ENCODE measurements around the gene PPHLN1.

Gene PPHLN1, protein sequence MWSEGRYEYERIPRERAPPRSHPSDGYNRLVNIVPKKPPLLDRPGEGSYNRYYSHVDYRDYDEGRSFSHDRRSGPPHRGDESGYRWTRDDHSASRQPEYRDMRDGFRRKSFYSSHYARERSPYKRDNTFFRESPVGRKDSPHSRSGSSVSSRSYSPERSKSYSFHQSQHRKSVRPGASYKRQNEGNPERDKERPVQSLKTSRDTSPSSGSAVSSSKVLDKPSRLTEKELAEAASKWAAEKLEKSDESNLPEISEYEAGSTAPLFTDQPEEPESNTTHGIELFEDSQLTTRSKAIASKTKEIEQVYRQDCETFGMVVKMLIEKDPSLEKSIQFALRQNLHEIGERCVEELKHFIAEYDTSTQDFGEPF

GRCh38 chr12:42325653-42326474, at the start of gene PPHLN1, which contains the start of gene ZCRB1:
PPHLN1 (plus strand) TSS chr12:42326167; CDS start chr12:42335903, 9,736 bp downstream.
ZCRB1 (minus strand) TSS chr12:42326094; CDS start chr12:42324102, 1,992 bp downstream.
- DNase-seq (ENCODE audit: low spot score): peak; percentile 81
- peaks cover 34% of the 10 kb centered on the region for H3K4me1 Mint-ChIP-seq (ENCODE audit: low read depth)
- H3K27ac Mint-ChIP-seq: peak within 1 kb of the TSS; percentile 98
- peaks cover 9% of the 10 kb centered on the region for H3K36me3 Mint-ChIP-seq (ENCODE audit: low read depth)
- H3K9me3 Mint-ChIP-seq: no peaks in the 10 kb centered on the region
- H3K27me3 Mint-ChIP-seq (ENCODE audit: low read depth): no peaks in the 10 kb centered on the region
- peak within 1 kb of the TSS; percentile 95 for H3K4me3 Mint-ChIP-seq

GRCh38 chr12:42277396-42278127, 48.4 kb upstream of the PPHLN1 start:
- no peak for DNase-seq (ENCODE audit: low spot score)
- no peaks in the 10 kb centered on the region for H3K36me3 Mint-ChIP-seq (ENCODE audit: low read depth)
- H3K27ac Mint-ChIP-seq: no peak overlapping the region
- no peaks in the 10 kb centered on the region for H3K4me1 Mint-ChIP-seq (ENCODE audit: low read depth)
- H3K4me3 Mint-ChIP-seq: no peak overlapping the region
- H3K9me3 Mint-ChIP-seq: no peaks in the 10 kb centered on the region
- H3K27me3 Mint-ChIP-seq (ENCODE audit: low read depth): peaks cover 11% of the 10 kb centered on the region

GRCh38 chr12:42278128-42278510, 47.8 kb upstream of the PPHLN1 start:
- Mint-ChIP-seq H3K27ac (no peak overlapping the region), H3K36me3 (ENCODE audit: low read depth) (no peaks in the 10 kb centered on the region), H3K27me3 (ENCODE audit: low read depth) (peaks cover 11% of the 10 kb centered on the region), H3K4me1 (ENCODE audit: low read depth) (no peaks in the 10 kb centered on the region), H3K9me3 (no peaks in the 10 kb centered on the region), H3K4me3 (no peak overlapping the region)
- no peak for DNase-seq (ENCODE audit: low spot score)

DNA sequence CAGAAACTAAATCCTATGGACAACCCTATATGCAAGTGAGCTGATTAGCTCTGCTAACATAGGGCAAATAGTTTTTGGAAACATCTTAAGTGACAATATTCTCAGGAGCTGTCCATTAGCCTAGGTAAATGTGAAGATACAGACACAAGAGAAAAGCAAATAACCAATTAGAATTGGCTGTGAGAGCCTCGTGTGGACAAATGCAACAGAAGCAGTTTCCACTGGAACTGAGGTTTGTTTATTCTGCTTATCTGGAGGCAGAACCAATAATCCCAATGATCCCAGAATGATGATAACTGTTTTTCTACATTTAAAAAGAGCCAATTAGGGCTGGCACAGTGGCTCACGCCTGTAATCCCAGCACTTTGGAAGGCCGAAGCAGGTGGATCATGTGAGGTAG, 44.7 kb upstream of the PPHLN1 start:
- Mint-ChIP-seq H3K27me3 (ENCODE audit: low read depth) (peaks cover 11% of the 10 kb centered on the region), H3K36me3 (ENCODE audit: low read depth) (no peaks in the 10 kb centered on the region), H3K4me1 (ENCODE audit: low read depth) (peaks cover 2% of the 10 kb centered on the region), H3K27ac (no peak overlapping the region), H3K4me3 (no peak overlapping the region), H3K9me3 (no peaks in the 10 kb centered on the region)
- DNase-seq (ENCODE audit: low spot score): no peak

GRCh38 chr12:42281844-42282243, 44.1 kb upstream of the PPHLN1 start:
- H3K4me3 Mint-ChIP-seq: no peak overlapping the region
- H3K27me3 Mint-ChIP-seq (ENCODE audit: low read depth): peaks cover 11% of the 10 kb centered on the region
- H3K4me1 Mint-ChIP-seq (ENCODE audit: low read depth): peaks cover 2% of the 10 kb centered on the region
- DNase-seq (ENCODE audit: low spot score): no peak
- H3K27ac Mint-ChIP-seq: no peak overlapping the region
- no peaks in the 10 kb centered on the region for H3K9me3 Mint-ChIP-seq
- H3K36me3 Mint-ChIP-seq (ENCODE audit: low read depth): no peaks in the 10 kb centered on the region

DNA sequence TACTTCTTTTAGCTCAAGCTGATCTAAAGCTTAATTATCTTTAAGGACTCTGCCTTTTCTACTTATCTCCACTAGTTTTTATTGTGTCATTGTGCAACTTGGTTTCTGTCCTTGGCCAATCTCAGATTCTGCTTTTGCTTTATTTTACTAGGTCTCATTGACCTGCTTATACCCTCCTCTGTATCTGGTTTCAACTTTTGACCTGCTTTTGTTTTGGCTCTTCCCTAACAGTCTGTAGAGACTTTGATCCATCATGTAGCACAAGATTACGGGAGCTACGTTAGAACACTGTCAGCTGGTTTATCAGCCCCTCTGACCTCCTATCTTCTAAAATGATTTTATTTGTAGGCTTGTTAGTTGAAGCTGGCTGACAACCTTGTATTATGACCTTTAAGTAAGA, 43.7 kb upstream of the PPHLN1 start:
- H3K4me3 Mint-ChIP-seq: no peak overlapping the region
- no peaks in the 10 kb centered on the region for H3K36me3 Mint-ChIP-seq (ENCODE audit: low read depth)
- peaks cover 2% of the 10 kb centered on the region for H3K4me1 Mint-ChIP-seq (ENCODE audit: low read depth)
- no peak for DNase-seq (ENCODE audit: low spot score)
- H3K9me3 Mint-ChIP-seq: no peaks in the 10 kb centered on the region
- no peak overlapping the region for H3K27ac Mint-ChIP-seq
- peaks cover 7% of the 10 kb centered on the region for H3K27me3 Mint-ChIP-seq (ENCODE audit: low read depth)

GRCh38 chr12:42283739-42284138, 42.2 kb upstream of the PPHLN1 start:
- Mint-ChIP-seq H3K27ac (no peak overlapping the region), H3K9me3 (no peaks in the 10 kb centered on the region), H3K36me3 (ENCODE audit: low read depth) (no peaks in the 10 kb centered on the region), H3K4me1 (ENCODE audit: low read depth) (peaks cover 2% of the 10 kb centered on the region), H3K27me3 (ENCODE audit: low read depth) (peaks cover 9% of the 10 kb centered on the region), H3K4me3 (no peak overlapping the region)
- no peak for DNase-seq (ENCODE audit: low spot score)

- Mint-ChIP-seq H3K4me3 (no peak overlapping the region), H3K36me3 (ENCODE audit: low read depth) (no peaks in the 10 kb centered on the region), H3K9me3 (no peaks in the 10 kb centered on the region), H3K4me1 (ENCODE audit: low read depth) (peaks cover 2% of the 10 kb centered on the region), H3K27ac (no peak overlapping the region), H3K27me3 (ENCODE audit: low read depth) (peaks cover 9% of the 10 kb centered on the region)
- DNase-seq (ENCODE audit: low spot score): no peak
Measured at GRCh38 chr12:42284157-42284556, 41.8 kb upstream of the PPHLN1 start.

DNA sequence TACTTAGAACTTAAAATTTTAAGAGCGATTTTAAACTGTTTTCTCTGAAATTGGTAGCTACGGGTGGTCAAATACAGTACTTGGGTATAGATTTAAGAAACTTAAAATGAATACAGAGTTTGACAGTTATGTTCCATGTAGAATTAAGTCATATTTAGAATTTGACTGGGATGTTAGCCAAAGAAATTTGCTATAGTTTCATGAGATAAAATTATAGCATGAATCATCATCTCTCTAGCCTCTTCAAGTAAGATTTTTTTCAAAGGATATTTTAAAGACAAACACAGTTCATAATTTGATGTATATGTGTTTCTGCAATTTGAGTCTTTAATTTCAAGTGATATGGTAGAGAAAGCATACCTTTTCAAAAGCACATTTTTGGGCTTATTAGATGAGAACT, 41.1 kb upstream of the PPHLN1 start:
- DNase-seq (ENCODE audit: low spot score): no peak
- Mint-ChIP-seq H3K27me3 (ENCODE audit: low read depth) (peaks cover 10% of the 10 kb centered on the region), H3K4me3 (no peak overlapping the region), H3K36me3 (ENCODE audit: low read depth) (no peaks in the 10 kb centered on the region), H3K9me3 (no peaks in the 10 kb centered on the region), H3K27ac (no peak overlapping the region), H3K4me1 (ENCODE audit: low read depth) (peaks cover 2% of the 10 kb centered on the region)

GRCh38 chr12:42285431-42285830, 40.5 kb upstream of the PPHLN1 start:
- no peaks in the 10 kb centered on the region for H3K9me3 Mint-ChIP-seq
- peaks cover 11% of the 10 kb centered on the region for H3K27me3 Mint-ChIP-seq (ENCODE audit: low read depth)
- no peak overlapping the region for H3K27ac Mint-ChIP-seq
- no peaks in the 10 kb centered on the region for H3K36me3 Mint-ChIP-seq (ENCODE audit: low read depth)
- peaks cover 2% of the 10 kb centered on the region for H3K4me1 Mint-ChIP-seq (ENCODE audit: low read depth)
- DNase-seq (ENCODE audit: low spot score): no peak
- H3K4me3 Mint-ChIP-seq: no peak overlapping the region

DNA sequence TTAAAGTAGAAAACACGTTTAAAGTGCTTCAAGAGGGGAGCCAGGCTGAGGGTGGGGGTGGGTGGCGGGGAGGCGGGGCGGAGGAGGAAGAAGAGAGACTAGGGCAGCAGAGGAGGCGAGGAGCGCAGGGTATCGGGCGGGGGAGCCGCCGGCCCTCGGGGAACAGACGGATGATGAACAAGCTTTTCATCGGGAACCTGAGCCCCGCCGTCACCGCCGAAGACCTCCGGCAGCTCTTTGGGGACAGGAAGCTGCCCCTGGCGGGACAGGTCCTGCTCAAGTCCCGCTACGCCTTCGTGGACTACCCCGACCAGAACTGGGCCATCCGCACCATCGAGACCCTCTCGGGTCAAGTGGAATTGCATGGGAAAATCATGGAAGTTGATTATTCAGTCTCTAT, 39.2 kb upstream of the PPHLN1 start:
- no peak for DNase-seq (ENCODE audit: low spot score)
- Mint-ChIP-seq H3K4me3 (no peak overlapping the region), H3K4me1 (ENCODE audit: low read depth) (peaks cover 2% of the 10 kb centered on the region), H3K27me3 (ENCODE audit: low read depth) (peaks cover 14% of the 10 kb centered on the region), H3K27ac (no peak overlapping the region), H3K36me3 (ENCODE audit: low read depth) (no peaks in the 10 kb centered on the region), H3K9me3 (no peaks in the 10 kb centered on the region)

GRCh38 chr12:42288544-42288943, 37.4 kb upstream of the PPHLN1 start:
- Mint-ChIP-seq H3K4me1 (ENCODE audit: low read depth) (peaks cover 2% of the 10 kb centered on the region), H3K9me3 (no peaks in the 10 kb centered on the region), H3K27me3 (ENCODE audit: low read depth) (peaks cover 8% of the 10 kb centered on the region), H3K27ac (no peak overlapping the region), H3K36me3 (ENCODE audit: low read depth) (no peaks in the 10 kb centered on the region), H3K4me3 (no peak overlapping the region)
- DNase-seq (ENCODE audit: low spot score): no peak

GRCh38 chr12:42291680-42292079, 34.3 kb upstream of the PPHLN1 start:
- H3K36me3 Mint-ChIP-seq (ENCODE audit: low read depth): no peaks in the 10 kb centered on the region
- H3K27me3 Mint-ChIP-seq (ENCODE audit: low read depth): peaks cover 8% of the 10 kb centered on the region
- no peak overlapping the region for H3K4me3 Mint-ChIP-seq
- no peak for DNase-seq (ENCODE audit: low spot score)
- no peak overlapping the region for H3K27ac Mint-ChIP-seq
- no peaks in the 10 kb centered on the region for H3K4me1 Mint-ChIP-seq (ENCODE audit: low read depth)
- H3K9me3 Mint-ChIP-seq: no peaks in the 10 kb centered on the region
